OCI-LY3 (cell line): ENCODE measurements around the gene ST3GAL5.

Experiments used
- H2AFZ ChIP-seq: fragments of 200-600, 300-600 bp; shearing (Covaris generic); 2 replicates; pipeline ENCODE4 v1.6.0; 2014; ENCODE audit warnings: antibody characterized with exemption, low read depth, low read length
- H3K27ac ChIP-seq: fragments of 200-600, 300-600 bp; sonication (generic); 2 replicates; pipeline ENCODE4 v1.5.1; 2014; ENCODE audit warnings: mild to moderate bottlenecking, low read length, moderate library complexity, mixed read lengths
- H3K27me3 ChIP-seq: fragments of 200-600, 300-600 bp; sonication (generic); 2 replicates; pipeline ENCODE4 v1.6.1; 2014; ENCODE audit warnings: low read depth, low read length, mixed read lengths
- H3K36me3 ChIP-seq: fragments of 200-600, 300-600 bp; sonication (generic); replicated peaks from 2 replicates; pipeline ENCODE3; 2014; ENCODE audit warnings: low read depth, low read length, mixed read lengths
- H3K4me1 ChIP-seq: fragments of 300-600, 200-600 bp; sonication (generic); 2 replicates; pipeline ENCODE4 v1.6.1; 2014; ENCODE audit warnings: low read length, mixed read lengths
- H3K4me2 ChIP-seq: fragments of 200-600, 300-600 bp; sonication (generic); 2 replicates; pipeline ENCODE4 v1.6.1; 2014; ENCODE audit warnings: low read length, mixed read lengths
- H3K4me3 ChIP-seq: fragments of 300-600, 200-600 bp; sonication (generic); 2 replicates; pipeline ENCODE4 v1.5.1; 2014; ENCODE audit warnings: antibody characterized with exemption, mild to moderate bottlenecking, low read length, moderate library complexity
- H3K79me2 ChIP-seq: fragments of 300-600, 200-600 bp; shearing (Covaris generic); 2 replicates; pipeline ENCODE4 v1.6.1; 2014; ENCODE audit warnings: mild to moderate bottlenecking, low read length, mixed read lengths
- H3K9ac ChIP-seq: fragments of 300-600, 200-600 bp; shearing (Covaris generic); 2 replicates; pipeline ENCODE4 v1.6.0; 2014; ENCODE audit warnings: mild to moderate bottlenecking, low read length, moderate library complexity
- H3K9me3 ChIP-seq: fragments of 200-600, 300-600 bp; shearing (Covaris generic); 2 replicates; pipeline ENCODE4 v1.6.1; 2014; ENCODE audit warnings: low read length, mixed read lengths; ENCODE audit not compliant: insufficient read depth
- H4K20me1 ChIP-seq: fragments of 200-600, 300-600 bp; sonication (generic); 2 replicates; pipeline ENCODE4 v1.6.1; 2016; ENCODE audit warnings: low read length, mixed read lengths; ENCODE audit not compliant: insufficient read depth
- CTCF ChIP-seq: fragments of 200-600, 300-600 bp; sonication (generic); IDR thresholded peaks from 2 replicates; pipeline ENCODE4 v1.5.1; 2014; ENCODE audit warnings: antibody characterized with exemption, low read length, low read depth
- EZH2phosphoT487 ChIP-seq: fragments of 200-600 bp; shearing (Covaris generic); IDR thresholded peaks from 2 replicates; pipeline ENCODE4 v1.6.1; 2018; ENCODE audit warnings: antibody characterized with exemption, mixed run types, low read depth

ST3GAL5 gene

GRCh38 chr2:85901155-85901554 is 12.4 kb upstream of the ST3GAL5 start:
- Histone ChIP-seq H3K27me3 (0 out of 2 replicates have a peak, but pooled peaks cover 3% of the 10 kb centered on the region), H3K4me2 (no peak overlapping the region), H3K9ac (no peak overlapping the region), H3K4me1 (no peaks in the 10 kb centered on the region), H2AFZ (no peak overlapping the region), H3K79me2 (no peaks in the 10 kb centered on the region), H3K9me3 (no peaks in the 10 kb centered on the region), H3K4me3 (no peak overlapping the region), H3K27ac (no peak overlapping the region), H3K36me3 (no peaks in the 10 kb centered on the region), H4K20me1 (no peaks in the 10 kb centered on the region)
- TF ChIP-seq CTCF (no peak), EZH2phosphoT487 (no peak)

- no peaks in the 10 kb centered on the region for H3K79me2 ChIP-seq
- H4K20me1 ChIP-seq: no peaks in the 10 kb centered on the region
- H3K36me3 ChIP-seq: no peaks in the 10 kb centered on the region
- H3K27me3 ChIP-seq: no peaks in the 10 kb centered on the region
- no peak overlapping the region for H2AFZ ChIP-seq
- no peak overlapping the region for H3K27ac ChIP-seq
- H3K9ac ChIP-seq: no peak overlapping the region
- H3K4me1 ChIP-seq: no peaks in the 10 kb centered on the region
- H3K9me3 ChIP-seq: no peaks in the 10 kb centered on the region
- no peak overlapping the region for H3K4me3 ChIP-seq
- no peak overlapping the region for H3K4me2 ChIP-seq
- TF ChIP-seq CTCF: no peak
- no peak for TF ChIP-seq EZH2phosphoT487
These were observed 11.6 kb upstream of the ST3GAL5 start for GRCh38 chr2:85900366-85900765.

- H4K20me1 ChIP-seq: no peaks in the 10 kb centered on the region
- H3K4me2 ChIP-seq: no peak overlapping the region
- H3K27ac ChIP-seq: no peak overlapping the region
- H3K4me1 ChIP-seq: no peaks in the 10 kb centered on the region
- H3K79me2 ChIP-seq: no peaks in the 10 kb centered on the region
- no peaks in the 10 kb centered on the region for H3K27me3 ChIP-seq
- no peak overlapping the region for H2AFZ ChIP-seq
- H3K4me3 ChIP-seq: no peak overlapping the region
- H3K36me3 ChIP-seq: no peaks in the 10 kb centered on the region
- H3K9ac ChIP-seq: no peak overlapping the region
- H3K9me3 ChIP-seq: no peaks in the 10 kb centered on the region
- TF ChIP-seq CTCF (no peak), EZH2phosphoT487 (no peak)
These were observed 11.1 kb upstream of the ST3GAL5 start for GRCh38 chr2:85899849-85900248.

- Histone ChIP-seq H3K4me2 (no peak overlapping the region), H3K27me3 (no peaks in the 10 kb centered on the region), H3K36me3 (no peaks in the 10 kb centered on the region), H4K20me1 (no peaks in the 10 kb centered on the region), H3K9ac (no peak overlapping the region), H3K9me3 (no peaks in the 10 kb centered on the region), H3K4me3 (no peak overlapping the region), H3K4me1 (no peaks in the 10 kb centered on the region), H3K27ac (no peak overlapping the region), H3K79me2 (no peaks in the 10 kb centered on the region), H2AFZ (no peak overlapping the region)
- TF ChIP-seq EZH2phosphoT487 (no peak), CTCF (no peak)
These were observed 10.5 kb upstream of the ST3GAL5 start for GRCh38 chr2:85899284-85899683.
